H1 (cell line): Measurements from ENCODE around the gene DEDD. TPM values are rescaled to one million over a fixed set of nuclear protein-coding genes. Genes with fewer than 3 reads are reported as not detected.

Source experiments
- CTCF ChIA-PET: fragments of 300-600 bp; sonication (Branson Sonifier 250); formaldehyde crosslinking; loops from one replicate; lab custom pipeline; 2021; ENCODE audit not compliant: partially characterized antibody; lab: Charles Lee
- POLR2A ChIA-PET: fragments of 300-600 bp; sonication (Branson Sonifier 250); formaldehyde crosslinking; loops from one replicate; lab custom pipeline; 2021; ENCODE audit warnings: inconsistent platforms; ENCODE audit not compliant: partially characterized antibody; lab: Charles Lee
- DNase-seq, 2 experiments: peaks; one replicate each; pipeline versions ENCODE4 v3.0.0 to v3.0.0-alpha.2; 2010 to 2022; ENCODE audit warnings: low spot score in 2 of 2, low read depth in 1 of 2, mixed read lengths in 1 of 2
- FAIRE-seq: peaks from 2 replicates; lab custom pipeline; 2011; peaks lifted over from hg19 to GRCh38; lab: Jason Lieb, UNC
- H2AFZ ChIP-seq: 2 replicates; pipeline ENCODE4 v1.8.1; 2012; ENCODE audit warnings: low read length, inconsistent platforms
- H2AK5ac ChIP-seq: 2 replicates; pipeline ENCODE4 v1.6.1; 2013; ENCODE audit warnings: low read depth, low read length
- H2BK120ac ChIP-seq: replicated peaks from 2 replicates; pipeline ENCODE3; 2013; ENCODE audit warnings: low read depth, low read length, inconsistent platforms
- H2BK12ac ChIP-seq: 2 replicates; pipeline ENCODE4 v1.6.1; 2013; ENCODE audit warnings: low read depth, low read length
- H2BK15ac ChIP-seq: 2 replicates; pipeline ENCODE4 v1.6.1; 2013; ENCODE audit warnings: low read length
- H2BK20ac ChIP-seq: 2 replicates; pipeline ENCODE4 v1.6.1; 2013; ENCODE audit warnings: low read length
- H2BK5ac ChIP-seq: 2 replicates; pipeline ENCODE4 v1.6.1; 2013; ENCODE audit warnings: low read depth, low read length
- H3K14ac ChIP-seq: 2 replicates; pipeline ENCODE4 v1.6.1; 2013; ENCODE audit warnings: inconsistent platforms; ENCODE audit not compliant: insufficient read length
- H3K18ac ChIP-seq: 2 replicates; pipeline ENCODE4 v1.6.1; 2013; ENCODE audit warnings: low read length; ENCODE audit errors: extremely low read depth
- H3K23ac ChIP-seq: 2 replicates; pipeline ENCODE4 v1.6.1; 2013; ENCODE audit warnings: inconsistent platforms; ENCODE audit not compliant: insufficient read length
- H3K23me2 ChIP-seq: 2 replicates; pipeline ENCODE4 v1.6.1; 2013; ENCODE audit warnings: low read depth, low read length
- H3K27ac ChIP-seq: 2 replicates; pipeline ENCODE4 v1.6.1; 2011; ENCODE audit warnings: low read depth, low read length, inconsistent platforms
- H3K27me3 ChIP-seq, 4 experiments: replicated peaks in 1 of 4; 1 replicate in 1 of 4; 2 replicates in 3 of 4; pipeline versions ENCODE4 v1.6.1 to v1.8.1; 2011 to 2013; ENCODE audit warnings: low read length in 3 of 4, mild to moderate bottlenecking in 3 of 4, inconsistent platforms in 2 of 4, mixed read lengths in 2 of 4, moderate library complexity in 1 of 4; ENCODE audit not compliant: control insufficient read depth in 3 of 4, insufficient read depth in 3 of 4; ENCODE audit errors: extremely low read depth in 1 of 4
- H3K36me3 ChIP-seq, 4 experiments: 2 replicates each; pipeline versions ENCODE4 v1.6.1 to v1.8.1; 2011 to 2013; ENCODE audit warnings: mild to moderate bottlenecking in 4 of 4, low read length in 3 of 4, moderate library complexity in 2 of 4, control low read depth in 1 of 4, inconsistent platforms in 1 of 4; ENCODE audit not compliant: insufficient read depth in 4 of 4, control insufficient read depth in 2 of 4
- H3K4ac ChIP-seq: replicated peaks from 2 replicates; pipeline ENCODE3; 2013; ENCODE audit warnings: low read length, low read depth, mixed read lengths, inconsistent platforms; ENCODE audit not compliant: insufficient read length
- H3K4me1 ChIP-seq, 4 experiments: replicated peaks in 1 of 4; 1 replicate in 1 of 4; 2 replicates in 3 of 4; pipeline versions ENCODE4 v1.6.1 to v1.8.1; 2011 to 2013; ENCODE audit warnings: low read length in 3 of 4, inconsistent platforms in 2 of 4, mixed read lengths in 1 of 4; ENCODE audit not compliant: insufficient read depth in 4 of 4, control insufficient read depth in 3 of 4
- H3K4me2 ChIP-seq, 2 experiments: 2 replicates each; pipeline versions ENCODE4 v1.6.1 to v1.8.1; 2011 to 2013; ENCODE audit warnings: low read depth in 2 of 2, low read length in 2 of 2, control low read depth in 1 of 2, inconsistent platforms in 1 of 2, mild to moderate bottlenecking in 1 of 2; ENCODE audit not compliant: insufficient read depth in 1 of 2
- H3K4me3 ChIP-seq, 4 experiments: fragments of 200-600, 300-600 bp in 1 of 4; sonication (generic), shearing (Covaris generic), sonication (Bioruptor Twin) in 1 of 4; 2 replicates each; pipeline versions ENCODE4 v1.5.1 to v1.8.1; 2011 to 2016; ENCODE audit warnings: low read length in 4 of 4, low read depth in 3 of 4, control low read depth in 2 of 4, inconsistent platforms in 2 of 4, mild to moderate bottlenecking in 2 of 4, mixed read lengths in 1 of 4, moderate library complexity in 1 of 4; ENCODE audit not compliant: insufficient read depth in 2 of 4; ENCODE audit errors: extremely low read depth in 1 of 4
- H3K56ac ChIP-seq: replicated peaks from 2 replicates; pipeline ENCODE3; 2013; ENCODE audit warnings: low read depth, mild to moderate bottlenecking, mixed read lengths, low read length, inconsistent platforms; ENCODE audit not compliant: insufficient read length
- H3K79me1 ChIP-seq: 2 replicates; pipeline ENCODE4 v1.6.1; 2013; ENCODE audit warnings: low read depth, low read length, control low read depth
- H3K79me2 ChIP-seq, 2 experiments: 2 replicates each; pipeline versions ENCODE4 v1.6.1 to v1.8.1; 2012 to 2013; ENCODE audit warnings: low read length in 2 of 2, mild to moderate bottlenecking in 2 of 2, inconsistent platforms in 1 of 2; ENCODE audit not compliant: insufficient read depth in 2 of 2, control insufficient read depth in 1 of 2
- H3K9ac ChIP-seq, 4 experiments: replicated peaks in 1 of 4; 1 replicate in 1 of 4; 2 replicates in 3 of 4; pipeline versions ENCODE4 v1.6.1 to v1.8.1; 2011 to 2013; ENCODE audit warnings: low read depth in 3 of 4, low read length in 3 of 4, control low read depth in 2 of 4, mild to moderate bottlenecking in 2 of 4, moderate library complexity in 2 of 4, inconsistent platforms in 1 of 4; ENCODE audit errors: extremely low read depth in 1 of 4
- H3K9me3 ChIP-seq, 2 experiments: 2 replicates each; pipeline versions ENCODE4 v1.6.1 to v1.8.1; 2012 to 2013; ENCODE audit warnings: mild to moderate bottlenecking in 2 of 2, moderate library complexity in 2 of 2, control low read depth in 1 of 2, inconsistent platforms in 1 of 2, low read depth in 1 of 2, low read length in 1 of 2, mixed read lengths in 1 of 2; ENCODE audit not compliant: insufficient read depth in 2 of 2
- H4K20me1 ChIP-seq, 2 experiments: replicated peaks in 1 of 2; 2 replicates each; pipeline versions ENCODE3 to v1.8.1; 2011 to 2013; ENCODE audit warnings: inconsistent platforms in 2 of 2, low read length in 2 of 2, mild to moderate bottlenecking in 1 of 2; ENCODE audit not compliant: insufficient read depth in 2 of 2, control insufficient read depth in 1 of 2
- H4K5ac ChIP-seq: 2 replicates; pipeline ENCODE4 v1.6.1; 2013; ENCODE audit warnings: low read length, low read depth, mixed read lengths, inconsistent platforms; ENCODE audit not compliant: insufficient read length
- H4K8ac ChIP-seq: 2 replicates; pipeline ENCODE4 v1.8.0; 2013; ENCODE audit warnings: mild to moderate bottlenecking, moderate library complexity, low read length, inconsistent platforms; ENCODE audit not compliant: insufficient read depth; ENCODE audit errors: extremely low read depth
- H4K91ac ChIP-seq: replicated peaks from 2 replicates; pipeline ENCODE3; 2013; ENCODE audit warnings: low read length, mixed read lengths, inconsistent platforms; ENCODE audit not compliant: insufficient read length
- BCL11A ChIP-seq, 2 experiments: IDR thresholded peaks; one replicate each; pipeline ENCODE4 v1.6.1; 2011; ENCODE audit warnings: low read depth in 2 of 2, low read length in 2 of 2, mild to moderate bottlenecking in 2 of 2
- BRCA1 ChIP-seq: IDR thresholded peaks from 2 replicates; pipeline ENCODE4 v1.6.1; 2012; ENCODE audit warnings: low read depth, low read length, improper control_type of control experiment
- CHD2 ChIP-seq: IDR thresholded peaks from 2 replicates; pipeline ENCODE4 v1.6.1; 2012; ENCODE audit warnings: low read length, improper control_type of control experiment
- CREB1 ChIP-seq: IDR thresholded peaks from 2 replicates; pipeline ENCODE4 v1.6.1; 2012; ENCODE audit warnings: inconsistent platforms
- HDAC6 ChIP-seq: IDR thresholded peaks from one replicate; pipeline ENCODE4 v1.7.1; 2012; ENCODE audit warnings: low read depth, mild to moderate bottlenecking, inconsistent platforms, low read length, moderate library complexity
- KDM1A ChIP-seq: fragments of 200-600, 300-600 bp; sonication (generic); IDR thresholded peaks from 2 replicates; pipeline ENCODE4 v1.7.1; 2016; ENCODE audit warnings: mild to moderate bottlenecking, low read length, borderline replicate concordance
- MAX ChIP-seq: IDR thresholded peaks from 2 replicates; pipeline ENCODE4 v1.6.1; 2012; ENCODE audit warnings: inconsistent platforms
- POLR2A ChIP-seq, 2 experiments: IDR thresholded peaks; 1 replicate in 1 of 2; 2 replicates in 1 of 2; pipeline ENCODE4 v1.6.1; 2011; ENCODE audit warnings: low read depth in 2 of 2, low read length in 2 of 2, mild to moderate bottlenecking in 2 of 2; ENCODE audit errors: control extremely low read depth in 1 of 2
- RAD21 ChIP-seq, 2 experiments: IDR thresholded peaks in 1 of 2; conservative IDR thresholded peaks in 1 of 2; 2 replicates each; pipeline ENCODE4 v1.6.1; 2011; ENCODE audit warnings: low read depth in 2 of 2, low read length in 2 of 2, improper control_type of control experiment in 1 of 2, inconsistent platforms in 1 of 2, mild to moderate bottlenecking in 1 of 2, moderate library complexity in 1 of 2
- SAP30 ChIP-seq: fragments of 300-600 bp; sonication (generic); IDR thresholded peaks from 2 replicates; pipeline ENCODE4 v1.7.1; 2012; ENCODE audit warnings: low read length, moderate library complexity, mild to moderate bottlenecking, inconsistent platforms; ENCODE audit not compliant: insufficient read depth, insufficient replicate concordance
- SP4 ChIP-seq: IDR thresholded peaks from 2 replicates; pipeline ENCODE4 v1.6.1; 2012; ENCODE audit warnings: low read length, inconsistent platforms
- SRF ChIP-seq: IDR thresholded peaks from 2 replicates; pipeline ENCODE4 v1.6.1; 2011; ENCODE audit warnings: mild to moderate bottlenecking, low read depth, low read length, moderate library complexity
- TAF1 ChIP-seq: IDR thresholded peaks from 2 replicates; pipeline ENCODE4 v1.6.1; 2011; ENCODE audit warnings: mild to moderate bottlenecking, low read depth, low read length
- WGBS, 2 experiments: shearing (Covaris generic) in 1 of 2; methylation state at CpG; one replicate each; pipeline versions ENCODE4 v1.1.6 to v1.1.7; 2013 to 2015; ENCODE audit warnings: low lambda C conversion rate in 2 of 2, mixed read lengths in 2 of 2, inconsistent platforms in 1 of 2, low coverage in 1 of 2, missing lambda C conversion rate in 1 of 2; ENCODE audit not compliant: insufficient replicate concordance in 2 of 2, insufficient coverage in 1 of 2, insufficient read length in 1 of 2; ENCODE audit errors: extremely low coverage in 1 of 2, missing lambda C conversion rate in 1 of 2; 5-methylcytosine and 5-hydroxymethylcytosine counted together
- polyA plus RNA-seq, 7 experiments: library from polyadenylated mRNA; depleted of rRNA in 3 of 7; stranded (reverse) in 5 of 7; unstranded in 2 of 7; fragments of >200 nt in 5 of 7; fragments of 200-250 nt in 2 of 7; gene quantifications; 1 replicate in 5 of 7; 2 replicates in 1 of 7; 4 replicates in 1 of 7; pipeline versions ENCODE4 v1.2.1 to v1.2.3, GENCODE V29; 2011 to 2013; ENCODE audit warnings: missing spikeins in 2 of 7, mixed read lengths in 2 of 7
- total RNA-seq: library from RNA; stranded (reverse); fragmentation: NEBNext Ultra II Directional; extraction: Animal tissue kit (Norgen Biotek cat#: 25700); gene quantifications from 2 replicates; pipeline ENCODE4 v1.2.1, GENCODE V29; 2021

DEDD gene
- total and polyA plus RNA-seq, 2 of the 8 experiments (the other 6 are each of a cell fraction or from before 2014, with no cell fraction given) = 42.6 to 55.9 TPM

GRCh38 chr1:161083748-161084596 is 48.5 kb downstream of the DEDD start:
- Histone ChIP-seq H4K91ac (no peak overlapping the region), H4K8ac (no peak overlapping the region), H2AK5ac (no peak overlapping the region), H3K79me2 (no peaks in the 10 kb centered on the region), H2BK5ac (no peak overlapping the region), H3K9me3 (no peaks in the 10 kb centered on the region), H3K56ac (no peak overlapping the region), H3K23me2 (peaks cover under 1% of the 10 kb centered on the region; the same call in 1 of the 2 replicates), H3K79me1 (no peaks in the 10 kb centered on the region), H4K5ac (no peak overlapping the region), H3K27ac (no peak overlapping the region), H3K23ac (no peak overlapping the region), H3K27me3 (no peaks in the 10 kb centered on the region), H3K4me2 (no peak overlapping the region), H2BK20ac (no peak overlapping the region), H3K4ac (no peak overlapping the region), H4K20me1 (no peaks in the 10 kb centered on the region), H3K9ac (no peak overlapping the region), H3K14ac (no peak overlapping the region), H2BK15ac (no peak overlapping the region)
- WGBS, 2 experiments = 87% methylated on average over 9 of the region's 10 CpGs; no CpG with 5 or more reads in 1 of the 2 experiments
- POLR2A ChIA-PET = interaction anchor here (1.4 to 1.9 kb wide), 3 partner anchors 10 to 14 kb away, joined by 4 to 7 read pairs (median 5); partner anchors contain the start of genes ARHGAP30 and KLHDC9
- DNase-seq (no peak), FAIRE-seq (no peak)
- CTCF ChIA-PET = interaction anchor here (1.1 to 17.8 kb wide), 6 partner anchors 12 to 42 kb away, joined by 3 to 282 read pairs (median 50); partner anchors contain the start of genes ARHGAP30 and KLHDC9
- TF ChIP-seq BRCA1 (no peak), CREB1 (no peak), RAD21 (IDR thresholded peaks at IDR 0.05 in 1 of 2, conservative IDR thresholded peaks at IDR 0.05 in 1 of 2; ENCODE audit: low read depth in 2 of 2, low read length in 2 of 2) (no peak), SP4 (no peak), BCL11A (IDR thresholded peaks at IDR 0.05; ENCODE audit: low read depth in 2 of 2, low read length in 2 of 2) (no peak), SAP30 (no peak), POLR2A (IDR thresholded peaks at IDR 0.05; ENCODE audit: control extremely low read depth in 1 of 2, low read depth in 2 of 2, low read length in 2 of 2) (no peak), HDAC6 (no peak), MAX (no peak), SRF (no peak), CHD2 (no peak), TAF1 (no peak), KDM1A (no peak)
- TF ChIP-seq, all 59 proteins: peak for 0
- H2BK12ac ChIP-seq = no peak overlapping the region
- H3K18ac ChIP-seq = no peak overlapping the region
- peaks cover 0 to 6% (median 0%) of the 10 kb centered on the region in 4 experiments; a peak in 4 of 7 replicates for H3K4me1 ChIP-seq
- no peaks in the 10 kb centered on the region for H3K36me3 ChIP-seq
- H2BK120ac ChIP-seq = no peak overlapping the region
- no peak overlapping the region for H3K4me3 ChIP-seq
- no peak overlapping the region for H2AFZ ChIP-seq
